ENCODE results near the gene NOX4.

DNA sequence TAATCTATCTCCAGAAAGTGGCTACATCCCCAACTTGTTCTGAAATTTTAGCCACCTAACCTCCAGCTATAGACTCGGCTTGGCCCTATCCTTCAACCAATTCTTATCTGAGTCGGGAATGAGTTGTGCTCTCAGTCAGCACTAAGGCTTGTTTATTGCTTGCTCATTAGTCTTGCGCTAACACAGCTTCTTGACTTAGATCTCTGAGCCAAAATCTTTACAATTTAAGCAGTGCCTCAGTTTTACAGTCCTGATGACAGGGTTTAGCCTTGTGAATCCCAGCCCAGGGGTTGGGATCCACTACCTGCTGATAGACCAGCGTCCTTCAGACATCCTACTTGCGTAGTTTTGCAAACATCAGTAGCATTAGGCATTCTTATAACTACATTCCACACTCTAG is 144.6 kb downstream of the NOX4 start:
- TF ChIP-seq EZH2 (IDR thresholded peaks at IDR 0.05): no peak
- TF ChIP-seq, protein P1, sequence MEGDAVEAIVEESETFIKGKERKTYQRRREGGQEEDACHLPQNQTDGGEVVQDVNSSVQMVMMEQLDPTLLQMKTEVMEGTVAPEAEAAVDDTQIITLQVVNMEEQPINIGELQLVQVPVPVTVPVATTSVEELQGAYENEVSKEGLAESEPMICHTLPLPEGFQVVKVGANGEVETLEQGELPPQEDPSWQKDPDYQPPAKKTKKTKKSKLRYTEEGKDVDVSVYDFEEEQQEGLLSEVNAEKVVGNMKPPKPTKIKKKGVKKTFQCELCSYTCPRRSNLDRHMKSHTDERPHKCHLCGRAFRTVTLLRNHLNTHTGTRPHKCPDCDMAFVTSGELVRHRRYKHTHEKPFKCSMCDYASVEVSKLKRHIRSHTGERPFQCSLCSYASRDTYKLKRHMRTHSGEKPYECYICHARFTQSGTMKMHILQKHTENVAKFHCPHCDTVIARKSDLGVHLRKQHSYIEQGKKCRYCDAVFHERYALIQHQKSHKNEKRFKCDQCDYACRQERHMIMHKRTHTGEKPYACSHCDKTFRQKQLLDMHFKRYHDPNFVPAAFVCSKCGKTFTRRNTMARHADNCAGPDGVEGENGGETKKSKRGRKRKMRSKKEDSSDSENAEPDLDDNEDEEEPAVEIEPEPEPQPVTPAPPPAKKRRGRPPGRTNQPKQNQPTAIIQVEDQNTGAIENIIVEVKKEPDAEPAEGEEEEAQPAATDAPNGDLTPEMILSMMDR (IDR thresholded peaks at IDR 0.05): no peak

Data from neural progenitor cell (in vitro differentiated cells).